Esophagus (tissue), 2 donors: Measurements from ENCODE around the gene PDXK. TPM values are rescaled to one million over a fixed set of nuclear protein-coding genes. Genes with fewer than 3 reads are reported as not detected.

Experiments
- polyA plus RNA-seq, 2 donors: library from polyadenylated mRNA; stranded (reverse); fragments of 200-250 nt; gene quantifications; one replicate each; pipeline ENCODE4 v1.2.3, GENCODE V29; 2013
- donor health status: healthy with polysubstance abuse.
- donor health status: Bipolar disorder and iron deficiency.

PDXK gene
- polyA plus RNA-seq, 2 donors: 54.7 to 73.4 TPM

Other genes with a start within 250 kb of the PDXK start
- gene HSF2BP, start 59.6 kb upstream of the PDXK start, polyA plus RNA-seq: under 1 TPM; 0.26 to 0.28 TPM
- gene RRP1B, start 59.6 kb upstream of the PDXK start, polyA plus RNA-seq: 1 to 10 TPM; 5.6 to 6.6 TPM
- 1,000 to 10,000 TPM; 3,514 to 5,149 TPM for gene CSTB, start 57.2 kb downstream of the PDXK start, polyA plus RNA-seq
- 10 to 100 TPM; 21.0 to 22.5 TPM for gene RRP1, start 70.4 kb downstream of the PDXK start, polyA plus RNA-seq
- 10 to 100 TPM; 15.3 to 18.6 TPM for gene AGPAT3, start 146.1 kb downstream of the PDXK start, polyA plus RNA-seq